ENCODE results near the gene ITGBL1. TPM values are rescaled to one million over a fixed set of nuclear protein-coding genes. Genes with fewer than 3 reads are reported as not detected.

The ITGBL1 gene
- total RNA-seq, 6 experiments from 2014 or later: 0.64 to 3.8 (median 1.6) TPM

DNA sequence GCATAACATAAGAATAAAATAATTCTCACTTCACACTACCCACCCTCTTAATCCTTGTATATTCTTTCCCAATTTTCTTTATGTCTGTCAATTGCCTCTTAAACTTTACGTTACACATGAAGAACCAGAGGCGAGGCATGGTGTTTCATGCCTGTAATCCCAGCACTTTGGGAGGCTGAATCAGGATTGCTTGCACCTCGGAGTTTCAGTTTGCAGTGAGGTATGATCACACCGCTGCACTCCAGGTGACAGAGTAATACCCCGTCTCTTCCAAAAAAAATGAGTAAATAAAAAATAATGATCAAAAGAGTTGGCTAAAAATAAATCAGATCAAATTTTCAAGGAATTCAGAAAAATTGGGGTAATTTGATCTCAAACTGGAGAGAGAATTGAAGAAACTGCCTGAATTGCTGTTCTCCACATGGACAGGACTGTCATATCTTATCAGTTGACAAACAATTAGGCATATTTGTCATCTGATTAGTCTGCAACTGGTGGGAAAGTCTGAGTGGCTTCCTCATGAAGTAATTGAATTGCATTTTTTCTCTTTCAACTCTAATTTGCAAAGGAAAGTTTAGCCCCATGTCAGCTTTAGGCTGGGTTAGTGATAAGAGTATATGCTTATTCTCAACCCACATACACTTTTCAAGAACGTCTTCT lies 302.9 kb downstream of the ITGBL1 start:
- intact Hi-C loops (cut with DNase I): no loop called here
- no peak for DNase-seq
- 54% methylated on average over 6 of the region's 6 CpGs for WGBS (ENCODE audit: insufficient coverage, low coverage, low lambda C conversion rate, missing lambda C conversion rate)
- TF ChIP-seq CTCF (IDR thresholded peaks at IDR 0.05): no peak
- peak overlapping the region in 2 of 3 donors; percentile 22 to 52 for H3K27ac ChIP-seq
- no peak overlapping the region for H3K4me3 ChIP-seq
- no peaks in the 10 kb centered on the region for H3K36me3 ChIP-seq
- H3K4me1 ChIP-seq: peaks cover 0 to 15% (median 6%) of the 10 kb centered on the region in 4 donors
- H3K27me3 ChIP-seq: no peaks in the 10 kb centered on the region
- H3K9me3 ChIP-seq: no peaks in the 10 kb centered on the region
- peak; percentile 44 to 84 (median 64) for ATAC-seq

GRCh38 chr13:101757446-101758039 lies 305.1 kb downstream of the ITGBL1 start:
- Histone ChIP-seq H3K27ac (no peak overlapping the region), H3K9me3 (no peaks in the 10 kb centered on the region), H3K36me3 (no peaks in the 10 kb centered on the region), H3K27me3 (no peaks in the 10 kb centered on the region), H3K4me3 (no peak overlapping the region), H3K4me1 (peaks cover 0 to 15% (median 6%) of the 10 kb centered on the region in 4 donors)
- WGBS (ENCODE audit: insufficient coverage, low coverage, low lambda C conversion rate, missing lambda C conversion rate): 7% methylated on average over 1 of the region's 1 CpG
- DNase-seq (no peak), ATAC-seq (peak; percentile 85 to 97 (median 93))
- intact Hi-C loops (cut with DNase I): no loop called here
- TF ChIP-seq CTCF (IDR thresholded peaks at IDR 0.05) (peak; percentile 54 to 84 (median 60)), POLR2A (IDR thresholded peaks at IDR 0.05) (no peak)

GRCh38 chr13:101763191-101763590 lies 310.7 kb downstream of the ITGBL1 start:
- Histone ChIP-seq H3K27ac (no peak overlapping the region), H3K4me3 (no peak overlapping the region), H3K27me3 (no peaks in the 10 kb centered on the region), H3K36me3 (no peaks in the 10 kb centered on the region), H3K4me1 (no peaks in the 10 kb centered on the region), H3K9me3 (no peaks in the 10 kb centered on the region)
- ATAC-seq: no peak
- intact Hi-C loops (cut with DNase I): loop anchor here (5.0 to 10.0 kb wide), 2 partner anchors 248 to 251 kb away; no protein-coding TSS in a partner anchor
- DNase-seq: no peak
- no peak for TF ChIP-seq CTCF (IDR thresholded peaks at IDR 0.05)
- 33% methylated on average over 1 of the region's 1 CpG for WGBS (ENCODE audit: insufficient coverage, low coverage, low lambda C conversion rate, missing lambda C conversion rate)

Other genes starting within 250 kb of the ITGBL1 start
- gene NALCN, start 36.2 kb upstream of the ITGBL1 start, total RNA-seq: under 1 TPM; 0.09 to 0.81 (median 0.25) TPM